Omental fat pad (tissue), 4 donors: ENCODE measurements around the gene TNPO1. TPM values are rescaled to one million over a fixed set of nuclear protein-coding genes. Genes with fewer than 3 reads are reported as not detected.

ENCODE experiments used
- ATAC-seq: fragments of 150-250 bp; one replicate; pipeline ENCODE4 v1.9.1; 2016; ENCODE audit warnings: mild to moderate bottlenecking, moderate library complexity; ENCODE audit not compliant: low FRiP score
- DNase-seq: peaks from one replicate; pipeline ENCODE4 v3.0.0-alpha.2; 2019; ENCODE audit warnings: low spot score
- small RNA-seq: library from RNA; depleted of rRNA; stranded (forward); fragments of <200 nt; gene quantifications from one replicate; pipeline ENCODE3, GENCODE V24; 2016
- total RNA-seq, 4 donors: library from RNA; depleted of rRNA; stranded (reverse); fragments of >200 nt; gene quantifications; one replicate each; pipeline ENCODE4 v1.1.0, GENCODE V29; 2016
- TF ChIP-seq, protein P1 (sequence below), 3 donors: fragments of 450-650 bp; IDR thresholded peaks; one replicate each; pipeline ENCODE4 v1.5.1; 2016 to 2017; ENCODE audit warnings: antibody characterized with exemption in 3 of 3, mild to moderate bottlenecking in 3 of 3, moderate library complexity in 2 of 3

TNPO1 gene
- total RNA-seq, 4 donors from 2014 or later: 74.6 to 123 (median 99.6) TPM

DNA sequence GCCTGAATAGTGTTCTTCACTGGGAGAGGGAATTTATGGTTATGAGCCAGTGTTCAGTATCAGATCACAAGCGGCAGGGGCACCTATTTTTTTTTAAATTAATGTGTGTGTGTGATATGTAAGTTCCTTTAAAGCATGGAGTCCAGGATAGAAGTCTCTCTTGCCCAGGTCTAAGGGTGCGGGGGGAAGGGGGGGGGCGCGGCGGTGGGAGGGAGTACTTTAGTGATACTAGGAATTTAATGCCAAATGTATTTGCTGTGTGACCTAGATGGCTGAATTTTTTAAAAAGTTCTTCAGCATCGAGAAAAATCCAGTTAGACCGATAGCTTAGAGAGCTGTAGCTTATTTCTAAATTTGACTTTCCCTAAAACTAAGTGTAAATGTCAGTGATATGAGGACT, 137.9 kb downstream of the TNPO1 start:
- DNase-seq (no peak), ATAC-seq (no peak)
- TF ChIP-seq, protein P1, sequence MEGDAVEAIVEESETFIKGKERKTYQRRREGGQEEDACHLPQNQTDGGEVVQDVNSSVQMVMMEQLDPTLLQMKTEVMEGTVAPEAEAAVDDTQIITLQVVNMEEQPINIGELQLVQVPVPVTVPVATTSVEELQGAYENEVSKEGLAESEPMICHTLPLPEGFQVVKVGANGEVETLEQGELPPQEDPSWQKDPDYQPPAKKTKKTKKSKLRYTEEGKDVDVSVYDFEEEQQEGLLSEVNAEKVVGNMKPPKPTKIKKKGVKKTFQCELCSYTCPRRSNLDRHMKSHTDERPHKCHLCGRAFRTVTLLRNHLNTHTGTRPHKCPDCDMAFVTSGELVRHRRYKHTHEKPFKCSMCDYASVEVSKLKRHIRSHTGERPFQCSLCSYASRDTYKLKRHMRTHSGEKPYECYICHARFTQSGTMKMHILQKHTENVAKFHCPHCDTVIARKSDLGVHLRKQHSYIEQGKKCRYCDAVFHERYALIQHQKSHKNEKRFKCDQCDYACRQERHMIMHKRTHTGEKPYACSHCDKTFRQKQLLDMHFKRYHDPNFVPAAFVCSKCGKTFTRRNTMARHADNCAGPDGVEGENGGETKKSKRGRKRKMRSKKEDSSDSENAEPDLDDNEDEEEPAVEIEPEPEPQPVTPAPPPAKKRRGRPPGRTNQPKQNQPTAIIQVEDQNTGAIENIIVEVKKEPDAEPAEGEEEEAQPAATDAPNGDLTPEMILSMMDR (IDR thresholded peaks at IDR 0.05): no peak

- peak; percentile 38 for DNase-seq
- TF ChIP-seq, protein P1 (IDR thresholded peaks at IDR 0.05): no peak
These were observed 138.8 kb downstream of the TNPO1 start for GRCh38 chr5:72955143-72955767.

GRCh38 chr5:72955768-72956323, 139.4 kb downstream of the TNPO1 start, which contains the start of gene FCHO2:
TSS of gene FCHO2 (plus strand) at chr5:72956041. CDS start at chr5:72956097, 56 bp downstream.
- peak; percentile 98 for DNase-seq
- peak; percentile 98 for ATAC-seq
- TF ChIP-seq, protein P1 (IDR thresholded peaks at IDR 0.05): peak in 2 of 3 donors; percentile 36 to 49

More at GRCh38 chr5:72955143-72955767, 138.8 kb downstream of the TNPO1 start:
- ATAC-seq: peak; percentile 46

GRCh38 chr5:72956324-72957140, 140.1 kb downstream of the TNPO1 start:
- TF ChIP-seq, protein P1 (IDR thresholded peaks at IDR 0.05): no peak
- peak; percentile 29 for DNase-seq
- peak; percentile 73 for ATAC-seq

GRCh38 chr5:72957337-72957736, 140.9 kb downstream of the TNPO1 start:
- DNase-seq: no peak

GRCh38 chr5:72959257-72959656, 142.8 kb downstream of the TNPO1 start:
- TF ChIP-seq, protein P1 (IDR thresholded peaks at IDR 0.05): no peak
- ATAC-seq (no peak), DNase-seq (no peak)

More at GRCh38 chr5:72957337-72957736, 140.9 kb downstream of the TNPO1 start:
- no peak for ATAC-seq
- TF ChIP-seq, protein P1 (IDR thresholded peaks at IDR 0.05): no peak

Small RNA genes lying within 50 kb of the gene (small RNA-seq; reads per million reads assigned to genes)
- gene MIR4804 (not detected), gene RF00019 (not detected)

Other genes with a start within 250 kb of the TNPO1 start
- gene FCHO2, start 139.4 kb downstream of the TNPO1 start, total RNA-seq: 10 to 100 TPM; 25.3 to 39.9 (median 31.0) TPM